Measurements from ENCODE around the gene WHRN.

WHRN gene

GRCh38 chr9:114469091-114469853, 36.0 kb downstream of the WHRN start:
- no peak for DNase-seq

- DNase-seq = no peak
Measured at GRCh38 chr9:114467910-114468309, 37.4 kb downstream of the WHRN start.

- no peak for DNase-seq
Measured at GRCh38 chr9:114467226-114467750, 38.0 kb downstream of the WHRN start.

GRCh38 chr9:114465906-114466900, 39.1 kb downstream of the WHRN start:
- DNase-seq = peak; percentile 41

- no peak for DNase-seq
Measured at GRCh38 chr9:114465417-114465816, 39.9 kb downstream of the WHRN start.

- DNase-seq = no peak
Measured at GRCh38 chr9:114464281-114465051, 40.8 kb downstream of the WHRN start.

- no peak for DNase-seq
Measured at GRCh38 chr9:114462791-114463190, 42.5 kb downstream of the WHRN start.

- peak; percentile 26 for DNase-seq
Measured at GRCh38 chr9:114461468-114461867, 43.8 kb downstream of the WHRN start.

GRCh38 chr9:114460513-114461199, 44.6 kb downstream of the WHRN start:
- DNase-seq = peak; percentile 92

- peak; percentile 41 for DNase-seq
Measured at GRCh38 chr9:114459464-114459863, 45.8 kb downstream of the WHRN start.

- no peak for DNase-seq
Measured at GRCh38 chr9:114456929-114457328, 48.3 kb downstream of the WHRN start.

- DNase-seq = peak; percentile 48
Measured at GRCh38 chr9:114454652-114455051, 50.6 kb downstream of the WHRN start.

GRCh38 chr9:114452219-114453165, 52.8 kb downstream of the WHRN start:
- peak; percentile 86 for DNase-seq

GRCh38 chr9:114451707-114452031, 53.6 kb downstream of the WHRN start:
- DNase-seq = no peak

GRCh38 chr9:114450833-114451706, 54.2 kb downstream of the WHRN start:
- DNase-seq = no peak

GRCh38 chr9:114450181-114450580, 55.1 kb downstream of the WHRN start:
- DNase-seq = no peak

- DNase-seq = peak; percentile 60
Measured at GRCh38 chr9:114449236-114449635, 56.0 kb downstream of the WHRN start.

GRCh38 chr9:114448706-114449105, 56.6 kb downstream of the WHRN start:
- DNase-seq = no peak

- no peak for DNase-seq
Measured at GRCh38 chr9:114446672-114447450, 58.4 kb downstream of the WHRN start.
